ENCODE results near the gene KRTAP2-2.
"Not testable (repeated sequence)": the region's sequence is repeated elsewhere in the genome, so short reads cannot be mapped to it uniquely, and the experiment has no call there.

DNA sequence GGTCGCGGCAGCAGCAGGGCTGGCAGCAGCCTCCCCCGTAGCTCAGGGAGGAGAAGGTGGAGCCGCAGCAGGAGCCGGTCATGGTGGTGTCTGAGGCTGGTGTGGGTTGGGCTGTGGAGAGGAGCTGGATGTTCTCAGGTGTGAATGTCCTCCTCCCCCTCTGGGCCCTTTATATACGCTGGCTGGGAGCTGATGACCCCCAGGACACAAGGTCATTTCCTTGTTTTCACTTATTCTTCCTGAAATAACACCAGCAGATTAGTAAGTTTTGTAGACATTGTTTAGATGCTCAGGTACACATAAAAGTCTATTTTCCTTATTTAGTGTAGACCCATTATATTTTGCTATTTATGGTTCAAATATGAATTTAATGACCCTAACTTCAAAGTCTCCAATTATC, at the start of gene KRTAP2-2:
- not testable (repeated sequence) for TF ChIP-seq RXRA (IDR thresholded peaks at IDR 0.05; ENCODE audit: borderline replicate concordance, low read depth); EZH2phosphoT487 (IDR thresholded peaks at IDR 0.05; ENCODE audit: borderline replicate concordance, low read depth); NRF1 (IDR thresholded peaks at IDR 0.05; ENCODE audit: low read depth, low read length); YY1 (IDR thresholded peaks at IDR 0.05; ENCODE audit: low read depth)
- TF ChIP-seq, protein P1, sequence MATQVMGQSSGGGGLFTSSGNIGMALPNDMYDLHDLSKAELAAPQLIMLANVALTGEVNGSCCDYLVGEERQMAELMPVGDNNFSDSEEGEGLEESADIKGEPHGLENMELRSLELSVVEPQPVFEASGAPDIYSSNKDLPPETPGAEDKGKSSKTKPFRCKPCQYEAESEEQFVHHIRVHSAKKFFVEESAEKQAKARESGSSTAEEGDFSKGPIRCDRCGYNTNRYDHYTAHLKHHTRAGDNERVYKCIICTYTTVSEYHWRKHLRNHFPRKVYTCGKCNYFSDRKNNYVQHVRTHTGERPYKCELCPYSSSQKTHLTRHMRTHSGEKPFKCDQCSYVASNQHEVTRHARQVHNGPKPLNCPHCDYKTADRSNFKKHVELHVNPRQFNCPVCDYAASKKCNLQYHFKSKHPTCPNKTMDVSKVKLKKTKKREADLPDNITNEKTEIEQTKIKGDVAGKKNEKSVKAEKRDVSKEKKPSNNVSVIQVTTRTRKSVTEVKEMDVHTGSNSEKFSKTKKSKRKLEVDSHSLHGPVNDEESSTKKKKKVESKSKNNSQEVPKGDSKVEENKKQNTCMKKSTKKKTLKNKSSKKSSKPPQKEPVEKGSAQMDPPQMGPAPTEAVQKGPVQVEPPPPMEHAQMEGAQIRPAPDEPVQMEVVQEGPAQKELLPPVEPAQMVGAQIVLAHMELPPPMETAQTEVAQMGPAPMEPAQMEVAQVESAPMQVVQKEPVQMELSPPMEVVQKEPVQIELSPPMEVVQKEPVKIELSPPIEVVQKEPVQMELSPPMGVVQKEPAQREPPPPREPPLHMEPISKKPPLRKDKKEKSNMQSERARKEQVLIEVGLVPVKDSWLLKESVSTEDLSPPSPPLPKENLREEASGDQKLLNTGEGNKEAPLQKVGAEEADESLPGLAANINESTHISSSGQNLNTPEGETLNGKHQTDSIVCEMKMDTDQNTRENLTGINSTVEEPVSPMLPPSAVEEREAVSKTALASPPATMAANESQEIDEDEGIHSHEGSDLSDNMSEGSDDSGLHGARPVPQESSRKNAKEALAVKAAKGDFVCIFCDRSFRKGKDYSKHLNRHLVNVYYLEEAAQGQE (IDR thresholded peaks at IDR 0.05; ENCODE audit: low read depth, low read length) = not testable (repeated sequence)
- TF ChIP-seq, protein P2, sequence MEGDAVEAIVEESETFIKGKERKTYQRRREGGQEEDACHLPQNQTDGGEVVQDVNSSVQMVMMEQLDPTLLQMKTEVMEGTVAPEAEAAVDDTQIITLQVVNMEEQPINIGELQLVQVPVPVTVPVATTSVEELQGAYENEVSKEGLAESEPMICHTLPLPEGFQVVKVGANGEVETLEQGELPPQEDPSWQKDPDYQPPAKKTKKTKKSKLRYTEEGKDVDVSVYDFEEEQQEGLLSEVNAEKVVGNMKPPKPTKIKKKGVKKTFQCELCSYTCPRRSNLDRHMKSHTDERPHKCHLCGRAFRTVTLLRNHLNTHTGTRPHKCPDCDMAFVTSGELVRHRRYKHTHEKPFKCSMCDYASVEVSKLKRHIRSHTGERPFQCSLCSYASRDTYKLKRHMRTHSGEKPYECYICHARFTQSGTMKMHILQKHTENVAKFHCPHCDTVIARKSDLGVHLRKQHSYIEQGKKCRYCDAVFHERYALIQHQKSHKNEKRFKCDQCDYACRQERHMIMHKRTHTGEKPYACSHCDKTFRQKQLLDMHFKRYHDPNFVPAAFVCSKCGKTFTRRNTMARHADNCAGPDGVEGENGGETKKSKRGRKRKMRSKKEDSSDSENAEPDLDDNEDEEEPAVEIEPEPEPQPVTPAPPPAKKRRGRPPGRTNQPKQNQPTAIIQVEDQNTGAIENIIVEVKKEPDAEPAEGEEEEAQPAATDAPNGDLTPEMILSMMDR (IDR thresholded peaks at IDR 0.05) = not testable (repeated sequence)
